K562 (cell line): ENCODE measurements around the gene CTDSP1. TPM values are rescaled to one million over a fixed set of nuclear protein-coding genes. Genes with fewer than 3 reads are reported as not detected.

ENCODE experiments used
- BRD4 ChIP-seq: fragments of 200-600 bp; sonication (generic); IDR thresholded peaks from 2 replicates; pipeline ENCODE4 v1.6.1; 2017; ENCODE audit warnings: inconsistent platforms
- ESRRB ChIP-seq: fragments of 250-450 bp; sonication (Bioruptor Pico); IDR thresholded peaks from 2 replicates; pipeline ENCODE4 v1.5.0; 2020; ENCODE audit warnings: mild to moderate bottlenecking, moderate library complexity, borderline replicate concordance
- FIP1L1 ChIP-seq: fragments of 200-400 bp; formaldehyde crosslinking; IDR thresholded peaks from 2 replicates; pipeline ENCODE4 v1.6.1; 2018; ENCODE audit warnings: mild to moderate bottlenecking, low read depth, low read length; ENCODE audit not compliant: poor library complexity, severe bottlenecking
- FOXA3 ChIP-seq, 2 experiments: fragments of 450-650 bp in 1 of 2; sonication (generic) in 1 of 2; formaldehyde crosslinking; IDR thresholded peaks in 1 of 2; conservative IDR thresholded peaks in 1 of 2; 2 replicates each; pipeline versions ENCODE4 v1.4.0 to v1.8.0; 2020 to 2022; ENCODE audit warnings: mild to moderate bottlenecking in 2 of 2, missing genetic modification reagents in 1 of 2
- JUN ChIP-seq, 2 experiments: sonication (generic) in 1 of 2; formaldehyde crosslinking in 1 of 2; IDR thresholded peaks; 2 replicates each; pipeline versions ENCODE4 v1.6.1 to v1.8.0; 2012 to 2022; ENCODE audit warnings: borderline replicate concordance in 2 of 2, mild to moderate bottlenecking in 2 of 2, improper control_type of control experiment in 1 of 2, low read depth in 1 of 2, low read length in 1 of 2, missing genetic modification reagents in 1 of 2
- MGA ChIP-seq: fragments of 450-650 bp; IDR thresholded peaks from 2 replicates; pipeline ENCODE4 v1.6.1; 2016; ENCODE audit warnings: mild to moderate bottlenecking, moderate library complexity
- MLLT1 ChIP-seq, 2 experiments: fragments of 450-650 bp; IDR thresholded peaks; 2 replicates each; pipeline ENCODE4 v1.6.1; 2016
- SAP30 ChIP-seq: fragments of 200-600 bp; sonication (generic); IDR thresholded peaks from 2 replicates; pipeline ENCODE4 v1.6.1; 2012; ENCODE audit warnings: borderline replicate concordance, low read depth, mild to moderate bottlenecking, moderate library complexity, low read length, control low read depth, inconsistent platforms; ENCODE audit not compliant: insufficient read depth, poor library complexity, severe bottlenecking
- SPI1 ChIP-seq: IDR thresholded peaks from 2 replicates; pipeline ENCODE4 v1.6.1; 2011; ENCODE audit warnings: low read depth, low read length, control low read depth, borderline replicate concordance
- TEAD1 ChIP-seq, 2 experiments: fragments of 450-650 bp in 1 of 2; sonication (generic) in 1 of 2; formaldehyde crosslinking; IDR thresholded peaks; 2 replicates each; pipeline versions ENCODE4 v1.4.0 to v1.8.0; 2020 to 2022; ENCODE audit warnings: mild to moderate bottlenecking in 2 of 2, missing genetic modification reagents in 1 of 2
- TRIM24 ChIP-seq, 2 experiments: fragments of 450-650 bp; IDR thresholded peaks; 2 replicates each; pipeline ENCODE4 v1.6.1; 2016
- ZNF263 ChIP-seq: sonication (generic); formaldehyde crosslinking; IDR thresholded peaks from 2 replicates; pipeline ENCODE4 v1.8.0; 2022; ENCODE audit warnings: mild to moderate bottlenecking, missing genetic modification reagents, borderline replicate concordance
- polyA plus RNA-seq, 8 experiments: library from polyadenylated mRNA; depleted of rRNA in 4 of 8; stranded (reverse) in 5 of 8; unstranded in 3 of 8; fragments of >200 nt; fragmentation: Nextera tagmentation in 2 of 8; fragmentation: Illumina TruSeq in 1 of 8; extraction: Ambion mirVana in 2 of 8; extraction: Trizol in 1 of 8; gene quantifications; 2 replicates each; pipeline versions ENCODE4 v1.2.1 to v1.2.3, GENCODE V29; 2011 to 2014; ENCODE audit warnings: inconsistent platforms in 1 of 8, missing spikeins in 1 of 8
- total RNA-seq, 7 experiments: library from RNA; depleted of rRNA in 6 of 7; stranded (reverse); fragments of >200 nt in 6 of 7; fragmentation: Illumina TruSeq in 2 of 7; extraction: Trizol in 2 of 7; gene quantifications; 2 replicates each; pipeline versions ENCODE4 v1.2.1 to v1.2.3, GENCODE V29; 2011 to 2021; ENCODE audit warnings: low replicate concordance in 1 of 7

The CTDSP1 gene
- total and polyA plus RNA-seq, 9 of the 15 experiments (the other 6 are each of a cell fraction or from before 2014, with no cell fraction given), result 2.4 to 74.8 (median 45.8) TPM

GRCh38 chr2:218398437-218399390 lies 954 bp upstream of the CTDSP1 start (continued):
- TF ChIP-seq ESRRB (CRISPR knock-in tag) (no peak), TEAD1 (CRISPR knock-in tag; IDR thresholded peaks at IDR 0.05) (0 out of 4 replicates have a peak, but pooled peaks of 1 of the 2 experiments have one; percentile 26), TRIM24 (IDR thresholded peaks at IDR 0.05) (no peak), SAP30 (peak; percentile 24), BRD4 (peak; percentile 83; the same call in 1 of the 2 replicates), JUN (IDR thresholded peaks at IDR 0.05; ENCODE audit: borderline replicate concordance, low read depth, low read length) (no peak; the same call in 1 of the 2 replicates), JUN (CRISPR knock-in tag; IDR thresholded peaks at IDR 0.05; ENCODE audit: borderline replicate concordance) (no peak), MGA (peak; percentile 15; the same call in 1 of the 2 replicates), FOXA3 (CRISPR knock-in tag; conservative IDR thresholded peaks at IDR 0.05 in 1 of 2, IDR thresholded peaks at IDR 0.05 in 1 of 2) (no peak), SPI1 (0 out of 2 replicates have a peak, but pooled peaks have one; percentile 11), ZNF263 (no peak), FIP1L1 (peak; percentile 31), MLLT1 (IDR thresholded peaks at IDR 0.05) (peak in 1 of 2 experiments; percentile 29; a peak in 1 of 4 replicates)
